Head of caudate nucleus (tissue), 42 donors: ENCODE data around the gene PIGC.
"Not testable (repeated sequence)": the region's sequence is repeated elsewhere in the genome, so short reads cannot be mapped to it uniquely, and the experiment has no call there.

Source experiments
- DNase-seq, 42 donors: peaks; one replicate each; pipeline versions ENCODE4 v3.0.0 to v3.0.0-alpha.2; 2020 to 2021; ENCODE audit warnings: mixed read lengths in 7 of 42
- intact Hi-C: fragments of 100-400 bp; cut with DNase I; formaldehyde crosslinking; loops from one replicate; pipeline ENCODE4 v1.15.0; 2022

The PIGC gene

GRCh38 chr1:172442843-172443565, 865 bp downstream of the PIGC start:
- no peak for DNase-seq
- intact Hi-C loops = loop anchor here (10.0 kb wide), 1 partner anchor 92 kb away; the partner anchor contains the start of gene SUCO

GRCh38 chr1:172442404-172442803, 1.5 kb downstream of the PIGC start:
- intact Hi-C loops = loop anchor here (10.0 kb wide), 1 partner anchor 92 kb away; the partner anchor contains the start of gene SUCO
- DNase-seq = no peak

- intact Hi-C loops = loop anchor here (10.0 kb wide), 1 partner anchor 432 kb away; no protein-coding TSS in a partner anchor
- not testable (repeated sequence) for DNase-seq
These were observed 6.7 kb downstream of the PIGC start for GRCh38 chr1:172437183-172437582.

GRCh38 chr1:172431721-172432192, 12.1 kb downstream of the PIGC start:
- intact Hi-C loops = loop anchor here (10.0 kb wide), 1 partner anchor 427 kb away; no protein-coding TSS in a partner anchor
- DNase-seq = no peak

- intact Hi-C loops = loop anchor here (10.0 kb wide), 1 partner anchor 426 kb away; no protein-coding TSS in a partner anchor
- DNase-seq = no peak
These were observed 12.7 kb downstream of the PIGC start for GRCh38 chr1:172431204-172431603.

GRCh38 chr1:172430128-172430454, 13.8 kb downstream of the PIGC start:
- intact Hi-C loops = loop anchor here (10.0 kb wide), 1 partner anchor 425 kb away; no protein-coding TSS in a partner anchor
- DNase-seq = no peak

- intact Hi-C loops = loop anchor here (10.0 kb wide), 1 partner anchor 425 kb away; no protein-coding TSS in a partner anchor
- DNase-seq = peak in 18 of 42 donors; percentile 22 to 72 (median 43)
These were observed 14.3 kb downstream of the PIGC start for GRCh38 chr1:172429331-172430127.

- intact Hi-C loops = no loop called here
- no peak for DNase-seq
These were observed 16.7 kb downstream of the PIGC start for GRCh38 chr1:172427191-172427590.

GRCh38 chr1:172425339-172425738, 18.5 kb downstream of the PIGC start:
- intact Hi-C loops = no loop called here
- no peak for DNase-seq

GRCh38 chr1:172423336-172423735, 20.5 kb downstream of the PIGC start:
- intact Hi-C loops = no loop called here
- DNase-seq = no peak

GRCh38 chr1:172421974-172422604, 21.8 kb downstream of the PIGC start:
- DNase-seq = peak in 28 of 42 donors; percentile 13 to 74 (median 41)
- intact Hi-C loops = no loop called here

- no peak for DNase-seq
- intact Hi-C loops = no loop called here
These were observed 23.5 kb downstream of the PIGC start, which contains the start of gene C1orf105 for GRCh38 chr1:172420385-172420784. Gene C1orf105, plus strand, starts transcription at chr1:172420685. Its CDS starts 201 bp downstream, at chr1:172420886.

- no peak for DNase-seq
- intact Hi-C loops = no loop called here
These were observed 26.3 kb downstream of the PIGC start for GRCh38 chr1:172417557-172417956.

GRCh38 chr1:172416496-172417035, 27.3 kb downstream of the PIGC start:
- no peak for DNase-seq
- intact Hi-C loops = no loop called here

- intact Hi-C loops = no loop called here
- DNase-seq = no peak
These were observed 29.5 kb downstream of the PIGC start for GRCh38 chr1:172414331-172414730.

GRCh38 chr1:172411791-172412338, 32.0 kb downstream of the PIGC start:
- intact Hi-C loops = no loop called here

GRCh38 chr1:172410027-172410426, 33.8 kb downstream of the PIGC start:
- DNase-seq = no peak
- intact Hi-C loops = no loop called here

More at GRCh38 chr1:172411791-172412338, 32.0 kb downstream of the PIGC start:
- DNase-seq = no peak

GRCh38 chr1:172408958-172409357, 34.9 kb downstream of the PIGC start:
- intact Hi-C loops = no loop called here
- no peak for DNase-seq

- intact Hi-C loops = no loop called here
- DNase-seq = no peak
These were observed 36.9 kb downstream of the PIGC start for GRCh38 chr1:172406968-172407367.
